Activated CD8-positive, alpha-beta T cell treated with anti-CD3 and anti-CD28 coated beads for 36 hours (primary cell): Measurements from ENCODE around the gene CD74. TPM values are rescaled to one million over a fixed set of nuclear protein-coding genes. Genes with fewer than 3 reads are reported as not detected.

ENCODE experiments used
- ATAC-seq: fragments of 200-7000 bp; cut with Tn5 transposase; one replicate; pipeline ENCODE4 v1.10.0; 2021; ENCODE audit warnings: mild to moderate bottlenecking, moderate library complexity
- CTCF ChIA-PET: fragments of 350-600 bp; sonication (Branson Sonifier 250); formaldehyde crosslinking; loops from one replicate; lab custom pipeline; 2021; ENCODE audit warnings: antibody characterized with exemption; lab: Charles Lee
- POLR2A ChIA-PET: fragments of 350-600 bp; sonication (Branson Sonifier 250); formaldehyde crosslinking; loops from one replicate; lab custom pipeline; 2021; ENCODE audit warnings: antibody characterized with exemption; lab: Charles Lee
- DNase-seq: peaks from one replicate; pipeline ENCODE4 v3.0.0-alpha.2; 2020
- H3K27ac Mint-ChIP-seq: one replicate; pipeline ENCODE4 v1.8.0; 2021; ENCODE audit warnings: mild to moderate bottlenecking, mixed read lengths
- H3K27me3 Mint-ChIP-seq: one replicate; pipeline ENCODE4 v1.8.0; 2021; ENCODE audit warnings: mixed read lengths
- H3K36me3 Mint-ChIP-seq: one replicate; pipeline ENCODE4 v1.8.0; 2021; ENCODE audit warnings: low read depth, mixed read lengths
- H3K4me1 Mint-ChIP-seq: one replicate; pipeline ENCODE4 v1.8.0; 2021; ENCODE audit warnings: low read depth, mixed read lengths
- H3K4me3 Mint-ChIP-seq: one replicate; pipeline ENCODE4 v1.8.0; 2021; ENCODE audit warnings: mild to moderate bottlenecking, moderate library complexity, mixed read lengths
- H3K9me3 Mint-ChIP-seq: one replicate; pipeline ENCODE4 v1.8.0; 2021; ENCODE audit warnings: mixed read lengths
- intact Hi-C: fragments of 100-400 bp; cut with micrococcal nuclease; formaldehyde crosslinking; loops from one replicate; pipeline ENCODE4 v1.10.0; 2022
- total RNA-seq, 2 experiments: library from RNA; stranded (reverse); gene quantifications; one replicate each; pipeline ENCODE4 v1.2.3, GENCODE V29; 2021
- TF ChIP-seq, protein P1 (sequence below): fragments of 200-600 bp; IDR thresholded peaks from one replicate; pipeline ENCODE4 v1.8.0; 2022; ENCODE audit warnings: antibody characterized with exemption, mild to moderate bottlenecking

CD74 gene
- total RNA-seq, 2 experiments from 2014 or later, result 277 to 282 TPM

GRCh38 chr5:150376799-150377771 is 35.6 kb downstream of the CD74 start:
- ChIA-PET POLR2A (interaction anchor here (1.2 to 3.5 kb wide), 3 partner anchors 9 to 22 kb away, joined by 4 to 15 read pairs (median 10); no protein-coding TSS in a partner anchor), CTCF (interaction anchor here (0.9 kb wide), 1 partner anchor 23 kb away, joined by 3 read pairs; no protein-coding TSS in a partner anchor)
- Mint-ChIP-seq H3K27ac (peak overlapping the region; percentile 57), H3K4me3 (no peak overlapping the region), H3K36me3 (peaks cover 51% of the 10 kb centered on the region), H3K27me3 (no peaks in the 10 kb centered on the region), H3K9me3 (no peaks in the 10 kb centered on the region), H3K4me1 (peaks cover 9% of the 10 kb centered on the region)
- ATAC-seq (peak; percentile 27), DNase-seq (no peak)
- TF ChIP-seq, protein P1, sequence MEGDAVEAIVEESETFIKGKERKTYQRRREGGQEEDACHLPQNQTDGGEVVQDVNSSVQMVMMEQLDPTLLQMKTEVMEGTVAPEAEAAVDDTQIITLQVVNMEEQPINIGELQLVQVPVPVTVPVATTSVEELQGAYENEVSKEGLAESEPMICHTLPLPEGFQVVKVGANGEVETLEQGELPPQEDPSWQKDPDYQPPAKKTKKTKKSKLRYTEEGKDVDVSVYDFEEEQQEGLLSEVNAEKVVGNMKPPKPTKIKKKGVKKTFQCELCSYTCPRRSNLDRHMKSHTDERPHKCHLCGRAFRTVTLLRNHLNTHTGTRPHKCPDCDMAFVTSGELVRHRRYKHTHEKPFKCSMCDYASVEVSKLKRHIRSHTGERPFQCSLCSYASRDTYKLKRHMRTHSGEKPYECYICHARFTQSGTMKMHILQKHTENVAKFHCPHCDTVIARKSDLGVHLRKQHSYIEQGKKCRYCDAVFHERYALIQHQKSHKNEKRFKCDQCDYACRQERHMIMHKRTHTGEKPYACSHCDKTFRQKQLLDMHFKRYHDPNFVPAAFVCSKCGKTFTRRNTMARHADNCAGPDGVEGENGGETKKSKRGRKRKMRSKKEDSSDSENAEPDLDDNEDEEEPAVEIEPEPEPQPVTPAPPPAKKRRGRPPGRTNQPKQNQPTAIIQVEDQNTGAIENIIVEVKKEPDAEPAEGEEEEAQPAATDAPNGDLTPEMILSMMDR, result no peak
- intact Hi-C loops, result no loop called here

DNA sequence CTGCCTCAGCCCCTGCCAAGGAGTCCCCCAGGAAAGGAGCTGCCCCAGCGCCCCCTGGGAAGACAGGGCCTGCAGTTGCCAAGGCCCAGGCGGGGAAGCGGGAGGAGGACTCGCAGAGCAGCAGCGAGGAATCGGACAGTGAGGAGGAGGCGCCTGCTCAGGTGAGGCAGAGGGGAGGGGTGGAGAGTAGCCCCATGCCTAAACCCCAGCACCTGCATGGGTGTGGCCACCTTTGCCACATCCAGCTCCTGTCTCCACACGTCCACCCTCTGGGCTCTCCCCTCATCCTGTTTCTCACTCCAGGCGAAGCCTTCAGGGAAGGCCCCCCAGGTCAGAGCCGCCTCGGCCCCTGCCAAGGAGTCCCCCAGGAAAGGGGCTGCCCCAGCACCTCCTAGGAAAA is 38.1 kb downstream of the CD74 start:
- no peak for DNase-seq
- Mint-ChIP-seq H3K36me3 (peaks cover 54% of the 10 kb centered on the region), H3K27ac (no peak overlapping the region), H3K9me3 (no peaks in the 10 kb centered on the region), H3K4me3 (no peak overlapping the region), H3K4me1 (peaks cover 9% of the 10 kb centered on the region), H3K27me3 (no peaks in the 10 kb centered on the region)
- TF ChIP-seq, protein P1, result no peak
- POLR2A ChIA-PET, result interaction anchor here (1.3 to 2.3 kb wide), 3 partner anchors 8 to 24 kb away, joined by 3 to 9 read pairs (median 8); no protein-coding TSS in a partner anchor
- intact Hi-C loops, result no loop called here
- CTCF ChIA-PET, result no interaction called here
- ATAC-seq, result no peak

GRCh38 chr5:150372639-150373038 is 40.1 kb downstream of the CD74 start:
- Mint-ChIP-seq H3K9me3 (no peaks in the 10 kb centered on the region), H3K27me3 (no peaks in the 10 kb centered on the region), H3K27ac (no peak overlapping the region), H3K4me3 (no peak overlapping the region), H3K36me3 (peaks cover 46% of the 10 kb centered on the region), H3K4me1 (peaks cover 8% of the 10 kb centered on the region)
- CTCF ChIA-PET, result no interaction called here
- ATAC-seq (no peak), DNase-seq (no peak)
- intact Hi-C loops, result no loop called here
- TF ChIP-seq, protein P1, result no peak
- POLR2A ChIA-PET, result interaction anchor here (1.3 to 2.3 kb wide), 4 partner anchors 8 to 15 kb away, joined by 5 to 9 read pairs (median 7); no protein-coding TSS in a partner anchor

GRCh38 chr5:150368526-150368925 is 44.2 kb downstream of the CD74 start:
- CTCF ChIA-PET, result no interaction called here
- no peaks in the 10 kb centered on the region for H3K27me3 Mint-ChIP-seq
- no peaks in the 10 kb centered on the region for H3K9me3 Mint-ChIP-seq
- H3K4me1 Mint-ChIP-seq, result no peaks in the 10 kb centered on the region
- no peak for DNase-seq
- TF ChIP-seq, protein P1, result no peak
- POLR2A ChIA-PET, result interaction anchor here (1.1 to 2.5 kb wide), 3 partner anchors 10 to 33 kb away, joined by 3 to 8 read pairs (median 8); partner anchors contain the start of gene TCOF1
- no peak for ATAC-seq
- intact Hi-C loops, result no loop called here
- peaks cover 44% of the 10 kb centered on the region for H3K36me3 Mint-ChIP-seq
- H3K4me3 Mint-ChIP-seq, result no peak overlapping the region
- no peak overlapping the region for H3K27ac Mint-ChIP-seq
